ENCODE data around the gene CCNDBP1.

DNA sequence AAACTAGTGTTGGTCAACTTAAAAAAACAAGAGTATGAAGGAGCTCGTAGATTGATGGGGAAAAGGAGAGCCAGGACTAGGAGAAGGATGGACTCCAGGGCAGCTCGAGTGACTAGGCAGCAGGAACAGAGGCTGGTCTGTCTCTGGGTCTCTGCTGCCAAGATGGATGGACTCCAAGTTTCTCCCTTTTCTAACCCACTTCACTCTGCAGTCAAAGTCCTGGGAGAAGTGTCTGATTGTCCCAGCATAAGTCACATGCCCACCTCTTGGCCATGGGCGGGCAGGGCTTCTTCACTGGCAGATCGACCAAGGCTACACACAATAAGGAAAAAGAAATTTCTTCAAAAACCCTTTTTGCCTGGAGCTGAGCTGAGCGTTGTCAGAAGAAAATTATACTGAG lies 44.8 kb downstream of the CCNDBP1 start:
- no peak for TF ChIP-seq POLR2A (IDR thresholded peaks at IDR 0.05)
- TF ChIP-seq, protein P1, sequence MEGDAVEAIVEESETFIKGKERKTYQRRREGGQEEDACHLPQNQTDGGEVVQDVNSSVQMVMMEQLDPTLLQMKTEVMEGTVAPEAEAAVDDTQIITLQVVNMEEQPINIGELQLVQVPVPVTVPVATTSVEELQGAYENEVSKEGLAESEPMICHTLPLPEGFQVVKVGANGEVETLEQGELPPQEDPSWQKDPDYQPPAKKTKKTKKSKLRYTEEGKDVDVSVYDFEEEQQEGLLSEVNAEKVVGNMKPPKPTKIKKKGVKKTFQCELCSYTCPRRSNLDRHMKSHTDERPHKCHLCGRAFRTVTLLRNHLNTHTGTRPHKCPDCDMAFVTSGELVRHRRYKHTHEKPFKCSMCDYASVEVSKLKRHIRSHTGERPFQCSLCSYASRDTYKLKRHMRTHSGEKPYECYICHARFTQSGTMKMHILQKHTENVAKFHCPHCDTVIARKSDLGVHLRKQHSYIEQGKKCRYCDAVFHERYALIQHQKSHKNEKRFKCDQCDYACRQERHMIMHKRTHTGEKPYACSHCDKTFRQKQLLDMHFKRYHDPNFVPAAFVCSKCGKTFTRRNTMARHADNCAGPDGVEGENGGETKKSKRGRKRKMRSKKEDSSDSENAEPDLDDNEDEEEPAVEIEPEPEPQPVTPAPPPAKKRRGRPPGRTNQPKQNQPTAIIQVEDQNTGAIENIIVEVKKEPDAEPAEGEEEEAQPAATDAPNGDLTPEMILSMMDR (IDR thresholded peaks at IDR 0.05): no peak

Data from testis (tissue), 2 donors.